HepG2 (cell line): ENCODE data around the gene FKBP1B. TPM values are rescaled to one million over a fixed set of nuclear protein-coding genes. Genes with fewer than 3 reads are reported as not detected.
A peak's percentile ranks its signal among the peaks of the same experiment; 100 is the strongest.

Experiments
- AHR ChIP-seq: IDR thresholded peaks from 2 replicates; pipeline ENCODE4 v1.6.1; 2018; ENCODE audit warnings: missing genetic modification reagents, missing compliant biosample characterization
- ARNTL ChIP-seq: sonication (generic); formaldehyde crosslinking; IDR thresholded peaks from 2 replicates; pipeline ENCODE4 v1.4.0; 2020; ENCODE audit warnings: mild to moderate bottlenecking, missing genetic modification reagents
- CCAR2 ChIP-seq: fragments of 200-400 bp; formaldehyde crosslinking; optimal IDR thresholded peaks from 2 replicates; pipeline ENCODE3; 2018; ENCODE audit warnings: low read depth, mild to moderate bottlenecking, low read length, moderate library complexity
- DMAP1 ChIP-seq: IDR thresholded peaks from 2 replicates; pipeline ENCODE4 v1.6.1; 2016
- ERF ChIP-seq: IDR thresholded peaks from 2 replicates; pipeline ENCODE4 v1.6.1; 2018; ENCODE audit warnings: missing biosample characterization, missing genetic modification reagents
- FOSL1 ChIP-seq: sonication (generic); formaldehyde crosslinking; IDR thresholded peaks from 2 replicates; pipeline ENCODE4 v1.9.0; 2021; ENCODE audit warnings: missing genetic modification reagents, borderline replicate concordance
- GFI1 ChIP-seq: sonication (generic); formaldehyde crosslinking; IDR thresholded peaks from 2 replicates; pipeline ENCODE4 v1.5.0; 2020; ENCODE audit warnings: missing genetic modification reagents, mild to moderate bottlenecking, borderline replicate concordance
- ISL2 ChIP-seq: sonication (generic); formaldehyde crosslinking; IDR thresholded peaks from 2 replicates; pipeline ENCODE4 v1.5.0; 2020; ENCODE audit warnings: missing genetic modification reagents
- JUN ChIP-seq: sonication (generic); formaldehyde crosslinking; IDR thresholded peaks from 2 replicates; pipeline ENCODE4 v1.4.0; 2020; ENCODE audit warnings: mild to moderate bottlenecking, missing genetic modification reagents
- KDM2A ChIP-seq: sonication (generic); formaldehyde crosslinking; IDR thresholded peaks from 2 replicates; pipeline ENCODE4 v1.4.0; 2020; ENCODE audit warnings: low read depth, missing genetic modification reagents, borderline replicate concordance
- KDM6A ChIP-seq: IDR thresholded peaks from 2 replicates; pipeline ENCODE4 v1.6.1; 2016; ENCODE audit warnings: low read depth
- LCORL ChIP-seq, 2 experiments: fragments of 450-650 bp in 1 of 2; sonication (generic) in 1 of 2; formaldehyde crosslinking in 1 of 2; IDR thresholded peaks; 2 replicates each; pipeline versions ENCODE4 v1.5.0 to v1.6.1; 2017 to 2020; ENCODE audit warnings: antibody characterized with exemption in 1 of 2, missing genetic modification reagents in 1 of 2
- MED1 ChIP-seq: sonication (generic); formaldehyde crosslinking; IDR thresholded peaks from 2 replicates; pipeline ENCODE4 v1.4.0; 2020; ENCODE audit warnings: missing genetic modification reagents
- ZEB1 ChIP-seq: IDR thresholded peaks from 2 replicates; pipeline ENCODE4 v1.6.1; 2012; ENCODE audit warnings: mild to moderate bottlenecking, low read depth, inconsistent platforms; ENCODE audit not compliant: insufficient replicate concordance
- ZNF335 ChIP-seq: sonication (generic); formaldehyde crosslinking; IDR thresholded peaks from 2 replicates; pipeline ENCODE4 v1.4.0; 2020; ENCODE audit warnings: missing genetic modification reagents
- ZNF430 ChIP-seq: sonication (generic); formaldehyde crosslinking; IDR thresholded peaks from 2 replicates; pipeline ENCODE4 v1.9.0; 2021; ENCODE audit warnings: mild to moderate bottlenecking, missing genetic modification reagents
- ZNF441 ChIP-seq: sonication (generic); formaldehyde crosslinking; IDR thresholded peaks from 2 replicates; pipeline ENCODE4 v1.7.0; 2021; ENCODE audit warnings: missing genetic modification reagents, borderline replicate concordance
- polyA plus RNA-seq, 8 experiments: library from polyadenylated mRNA; depleted of rRNA in 3 of 8; stranded (reverse) in 7 of 8; unstranded in 1 of 8; fragments of >200 nt; fragmentation: Illumina TruSeq in 4 of 8; extraction: Trizol in 4 of 8; gene quantifications; 2 replicates each; pipeline versions ENCODE4 v1.2.1 to v1.2.3, GENCODE V29; 2011 to 2016; ENCODE audit warnings: low read depth in 4 of 8, missing spikeins in 1 of 8, mixed read lengths in 1 of 8; ENCODE audit not compliant: insufficient read depth in 1 of 8
- total RNA-seq, 5 experiments: library from RNA; depleted of rRNA; stranded (reverse); fragments of >200 nt; fragmentation: Illumina TruSeq; extraction: Trizol; gene quantifications; 2 replicates each; pipeline ENCODE4 v1.2.3, GENCODE V29; 2016; ENCODE audit warnings: low read depth in 1 of 5
- TF ChIP-seq, protein P1 (sequence below): sonication (generic); formaldehyde crosslinking; IDR thresholded peaks from 2 replicates; pipeline ENCODE4 v1.4.0; 2020; ENCODE audit warnings: missing genetic modification reagents
- TF ChIP-seq, protein P2 (sequence below): sonication (generic); formaldehyde crosslinking; IDR thresholded peaks from 2 replicates; pipeline ENCODE4 v1.9.0; 2022; ENCODE audit warnings: missing genetic modification reagents, mild to moderate bottlenecking, borderline replicate concordance
- TF ChIP-seq, protein P3 (sequence below): sonication (generic); formaldehyde crosslinking; IDR thresholded peaks from 2 replicates; pipeline ENCODE4 v1.5.0; 2020; ENCODE audit warnings: mild to moderate bottlenecking, missing genetic modification reagents, borderline replicate concordance
- TF ChIP-seq, protein P4 (sequence below): sonication (generic); formaldehyde crosslinking; IDR thresholded peaks from 2 replicates; pipeline ENCODE4 v1.8.1; 2023; ENCODE audit warnings: mild to moderate bottlenecking, moderate library complexity, missing genetic modification reagents
- TF ChIP-seq, protein P5 (sequence below): sonication (generic); formaldehyde crosslinking; IDR thresholded peaks from 2 replicates; pipeline ENCODE4 v1.8.1; 2023; ENCODE audit warnings: mild to moderate bottlenecking, missing genetic modification reagents

The FKBP1B gene
- total and polyA plus RNA-seq, 2 of the 13 experiments (the other 11 are each of a cell fraction or from before 2014, with no cell fraction given): 35.2 to 96.3 TPM

DNA sequence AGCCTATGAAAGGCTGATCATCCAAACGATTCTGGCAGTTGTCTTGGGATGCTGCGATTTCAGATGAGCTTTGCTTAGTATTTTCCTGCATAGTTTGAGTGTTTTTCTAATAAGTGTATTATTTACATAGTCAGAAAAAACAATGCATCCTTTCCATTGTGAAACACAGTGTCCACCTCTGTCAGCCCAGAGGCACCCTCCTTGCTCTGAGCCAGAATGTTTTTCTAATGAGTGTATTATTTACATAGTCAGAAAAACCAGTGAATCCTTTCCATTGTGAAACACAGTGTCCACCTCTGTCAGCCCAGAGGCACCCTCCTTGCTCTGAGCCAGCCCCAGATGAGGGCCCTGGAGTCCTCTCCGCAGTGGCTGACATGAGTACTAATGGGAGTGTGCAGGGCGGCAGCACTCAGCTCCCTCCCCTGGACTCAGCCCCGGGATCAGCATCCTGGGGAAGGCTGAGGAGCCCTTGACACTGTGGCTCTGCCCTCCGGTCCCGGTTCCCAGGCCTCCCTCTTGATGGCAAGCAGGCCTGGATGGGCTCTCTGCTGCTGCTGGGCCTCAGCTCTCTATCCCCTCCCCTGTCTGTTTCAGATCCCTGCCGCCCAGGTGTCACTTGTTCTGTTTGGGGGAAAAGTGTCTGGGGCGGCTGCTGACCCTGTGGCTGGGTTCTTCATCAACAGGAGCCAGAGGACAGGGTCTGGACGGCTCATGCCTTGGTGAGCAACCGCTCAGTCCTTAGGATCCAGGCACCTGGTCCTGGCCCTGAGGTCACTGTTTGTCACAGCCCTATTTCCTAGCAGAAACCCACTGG is 33.8 kb upstream of the FKBP1B start (continued):
- TF ChIP-seq MED1 (CRISPR knock-in tag): peak; percentile 64
- 0 out of 2 replicates have a peak, but pooled peaks have one; percentile 29 for TF ChIP-seq ISL2 (CRISPR knock-in tag)
- TF ChIP-seq AHR (CRISPR knock-in tag): 0 out of 2 replicates have a peak, but pooled peaks have one; percentile 65
- TF ChIP-seq, protein P1, sequence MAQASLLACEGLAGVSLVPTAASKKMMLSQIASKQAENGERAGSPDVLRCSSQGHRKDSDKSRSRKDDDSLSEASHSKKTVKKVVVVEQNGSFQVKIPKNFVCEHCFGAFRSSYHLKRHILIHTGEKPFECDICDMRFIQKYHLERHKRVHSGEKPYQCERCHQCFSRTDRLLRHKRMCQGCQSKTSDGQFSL (CRISPR knock-in tag): no peak
- TF ChIP-seq, protein P2, sequence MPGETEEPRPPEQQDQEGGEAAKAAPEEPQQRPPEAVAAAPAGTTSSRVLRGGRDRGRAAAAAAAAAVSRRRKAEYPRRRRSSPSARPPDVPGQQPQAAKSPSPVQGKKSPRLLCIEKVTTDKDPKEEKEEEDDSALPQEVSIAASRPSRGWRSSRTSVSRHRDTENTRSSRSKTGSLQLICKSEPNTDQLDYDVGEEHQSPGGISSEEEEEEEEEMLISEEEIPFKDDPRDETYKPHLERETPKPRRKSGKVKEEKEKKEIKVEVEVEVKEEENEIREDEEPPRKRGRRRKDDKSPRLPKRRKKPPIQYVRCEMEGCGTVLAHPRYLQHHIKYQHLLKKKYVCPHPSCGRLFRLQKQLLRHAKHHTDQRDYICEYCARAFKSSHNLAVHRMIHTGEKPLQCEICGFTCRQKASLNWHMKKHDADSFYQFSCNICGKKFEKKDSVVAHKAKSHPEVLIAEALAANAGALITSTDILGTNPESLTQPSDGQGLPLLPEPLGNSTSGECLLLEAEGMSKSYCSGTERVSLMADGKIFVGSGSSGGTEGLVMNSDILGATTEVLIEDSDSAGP (CRISPR knock-in tag): peak; percentile 81
- TF ChIP-seq GFI1: peak; percentile 87; the same call in 1 of the 2 replicates
- 0 out of 2 replicates have a peak, but pooled peaks have one; percentile 55 for TF ChIP-seq ZNF335 (CRISPR knock-in tag)
- TF ChIP-seq KDM2A (CRISPR knock-in tag): no peak; the same call in 1 of the 2 replicates
- TF ChIP-seq, protein P3, sequence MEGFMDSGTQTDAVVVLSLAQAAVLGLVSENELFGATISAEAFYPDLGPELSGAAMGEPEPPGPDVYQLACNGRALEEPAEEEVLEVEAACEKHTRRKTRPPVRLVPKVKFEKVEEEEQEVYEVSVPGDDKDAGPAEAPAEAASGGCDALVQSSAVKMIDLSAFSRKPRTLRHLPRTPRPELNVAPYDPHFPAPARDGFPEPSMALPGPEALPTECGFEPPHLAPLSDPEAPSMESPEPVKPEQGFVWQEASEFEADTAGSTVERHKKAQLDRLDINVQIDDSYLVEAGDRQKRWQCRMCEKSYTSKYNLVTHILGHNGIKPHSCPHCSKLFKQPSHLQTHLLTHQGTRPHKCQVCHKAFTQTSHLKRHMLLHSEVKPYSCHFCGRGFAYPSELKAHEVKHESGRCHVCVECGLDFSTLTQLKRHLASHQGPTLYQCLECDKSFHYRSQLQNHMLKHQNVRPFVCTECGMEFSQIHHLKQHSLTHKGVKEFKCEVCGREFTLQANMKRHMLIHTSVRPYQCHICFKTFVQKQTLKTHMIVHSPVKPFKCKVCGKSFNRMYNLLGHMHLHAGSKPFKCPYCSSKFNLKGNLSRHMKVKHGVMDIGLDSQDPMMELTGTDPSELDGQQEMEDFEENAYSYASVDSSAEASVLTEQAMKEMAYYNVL (CRISPR knock-in tag): peak; percentile 77; the same call in 1 of the 2 replicates
- peak; percentile 66; the same call in 1 of the 2 replicates for TF ChIP-seq ZNF430
- TF ChIP-seq, protein P4, sequence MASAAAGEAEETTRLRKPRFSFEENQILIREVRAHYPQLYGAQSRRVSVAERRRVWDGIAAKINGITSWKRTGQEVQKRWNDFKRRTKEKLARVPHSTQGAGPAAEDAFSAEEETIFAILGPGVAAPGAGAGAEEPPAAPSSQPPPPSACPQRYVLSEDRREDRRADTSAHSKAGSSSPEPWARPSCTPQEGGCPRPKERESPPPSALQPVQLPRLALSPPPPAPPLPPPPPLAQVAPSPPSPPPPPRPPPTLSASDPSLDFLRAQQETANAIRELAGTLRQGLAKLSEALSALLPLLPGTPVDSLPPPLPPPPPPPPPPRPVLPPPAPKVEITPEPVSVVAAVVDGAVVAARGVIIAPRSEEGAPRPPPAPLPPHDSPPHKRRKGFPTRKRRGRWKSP: no peak; the same call in 1 of the 2 replicates
- 0 out of 2 replicates have a peak, but pooled peaks have one; percentile 29 for TF ChIP-seq ARNTL (CRISPR knock-in tag)
- peak; percentile 79 for TF ChIP-seq KDM6A
- TF ChIP-seq FOSL1: peak; percentile 88; the same call in 1 of the 2 replicates
- peak; percentile 69 for TF ChIP-seq ZEB1
- TF ChIP-seq ZNF441: peak; percentile 68; the same call in 1 of the 2 replicates
- no peak for TF ChIP-seq LCORL (IDR thresholded peaks at IDR 0.05)
- peak; percentile 88 for TF ChIP-seq LCORL (CRISPR knock-in tag; IDR thresholded peaks at IDR 0.05)
- no peak for TF ChIP-seq CCAR2
- peak; percentile 42; the same call in 1 of the 2 replicates for TF ChIP-seq ERF (CRISPR knock-in tag)
- TF ChIP-seq JUN: peak; percentile 98
- TF ChIP-seq DMAP1 (CRISPR knock-in tag): no peak
- TF ChIP-seq, protein P5, sequence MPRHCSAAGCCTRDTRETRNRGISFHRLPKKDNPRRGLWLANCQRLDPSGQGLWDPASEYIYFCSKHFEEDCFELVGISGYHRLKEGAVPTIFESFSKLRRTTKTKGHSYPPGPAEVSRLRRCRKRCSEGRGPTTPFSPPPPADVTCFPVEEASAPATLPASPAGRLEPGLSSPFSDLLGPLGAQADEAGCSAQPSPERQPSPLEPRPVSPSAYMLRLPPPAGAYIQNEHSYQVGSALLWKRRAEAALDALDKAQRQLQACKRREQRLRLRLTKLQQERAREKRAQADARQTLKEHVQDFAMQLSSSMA (CRISPR knock-in tag): 0 out of 2 replicates have a peak, but pooled peaks have one; percentile 39
